Measurements from ENCODE around the gene CFAP57.

Gene CFAP57

GRCh38 chr1:43271186-43272118 is 99.3 kb downstream of the CFAP57 start:
- ChIA-PET CTCF (interaction anchor here (0.6 to 0.7 kb wide), 2 partner anchors 15 to 1422 kb away, joined by 4 to 5 read pairs; no protein-coding TSS in a partner anchor), POLR2A (ENCODE audit: low non-redundant PET) (interaction anchor here (0.6 kb wide), 1 partner anchor 72 kb away, joined by 4 read pairs; no protein-coding TSS in a partner anchor)
- peak; percentile 23 for DNase-seq (ENCODE audit: low spot score)
- no peak for TF ChIP-seq CTCF (conservative IDR thresholded peaks at IDR 0.05; ENCODE audit: low read depth)
- H3K27ac ChIP-seq, result no peak overlapping the region

GRCh38 chr1:43272161-43272560 is 100.0 kb downstream of the CFAP57 start:
- no peak for TF ChIP-seq CTCF (conservative IDR thresholded peaks at IDR 0.05; ENCODE audit: low read depth)

GRCh38 chr1:43272576-43273571 is 100.7 kb downstream of the CFAP57 start:
- TF ChIP-seq CTCF (conservative IDR thresholded peaks at IDR 0.05; ENCODE audit: low read depth), result no peak
- CTCF ChIA-PET, result interaction anchor here (1.3 kb wide), 1 partner anchor 13 kb away, joined by 4 read pairs; the partner anchor contains the start of gene C1orf210
- H3K27ac ChIP-seq, result no peak overlapping the region
- no peak for DNase-seq (ENCODE audit: low spot score)
- POLR2A ChIA-PET (ENCODE audit: low non-redundant PET), result no interaction called here

More at GRCh38 chr1:43272161-43272560, 100.0 kb downstream of the CFAP57 start:
- no peak overlapping the region for H3K27ac ChIP-seq
- DNase-seq (ENCODE audit: low spot score), result no peak
- POLR2A ChIA-PET (ENCODE audit: low non-redundant PET), result no interaction called here
- CTCF ChIA-PET, result interaction anchor here (1.3 kb wide), 1 partner anchor 14 kb away, joined by 4 read pairs; the partner anchor contains the start of gene C1orf210

- TF ChIP-seq CTCF (conservative IDR thresholded peaks at IDR 0.05; ENCODE audit: low read depth), result no peak
- CTCF ChIA-PET, result no interaction called here
Measured at GRCh38 chr1:43273708-43274107, 101.6 kb downstream of the CFAP57 start.

GRCh38 chr1:43274125-43274803 is 102.1 kb downstream of the CFAP57 start:
- ChIA-PET POLR2A (ENCODE audit: low non-redundant PET) (no interaction called here), CTCF (no interaction called here)
- peak; percentile 34 for DNase-seq (ENCODE audit: low spot score)
- TF ChIP-seq CTCF (conservative IDR thresholded peaks at IDR 0.05; ENCODE audit: low read depth), result no peak
- H3K27ac ChIP-seq, result peak overlapping the region; percentile 57

More at GRCh38 chr1:43273708-43274107, 101.6 kb downstream of the CFAP57 start:
- POLR2A ChIA-PET (ENCODE audit: low non-redundant PET), result no interaction called here
- no peak for DNase-seq (ENCODE audit: low spot score)
- H3K27ac ChIP-seq, result peak overlapping the region; percentile 57

Measured in RWPE1 (cell line).